Dermis microvascular lymphatic vessel endothelial cell (primary cell): ENCODE data around the gene SCN4A. TPM values are rescaled to one million over a fixed set of nuclear protein-coding genes. Genes with fewer than 3 reads are reported as not detected.
A peak's percentile ranks its signal among the peaks of the same experiment; 100 is the strongest.

Source experiments
- DNase-seq, 2 donors: peaks; one replicate each; pipeline versions ENCODE4 v3.0.0 to v3.0.0-alpha.2; 2010; ENCODE audit warnings: low read depth in 2 of 2
- total RNA-seq: library from RNA; depleted of rRNA; stranded (reverse); fragments of >200 nt; gene quantifications from 2 replicates; pipeline ENCODE4 v1.2.1, GENCODE V29; 2014

The SCN4A gene
- total RNA-seq, 1 donor from 2014 or later = 0.13 TPM

- no peak for DNase-seq
Observed at GRCh38 chr17:64002658-64003525, 30.2 kb upstream of the SCN4A start.

GRCh38 chr17:64001763-64002529 is 29.2 kb upstream of the SCN4A start:
- DNase-seq = peak in 1 of 2 donors; percentile 66

- no peak for DNase-seq
Observed at GRCh38 chr17:64001091-64001579, 28.4 kb upstream of the SCN4A start.

- DNase-seq = no peak
Observed at GRCh38 chr17:63999680-64000531, 27.2 kb upstream of the SCN4A start.

GRCh38 chr17:63998721-63999679 is 26.3 kb upstream of the SCN4A start:
- DNase-seq = no peak

GRCh38 chr17:63998050-63998720 is 25.5 kb upstream of the SCN4A start, which contains the start of gene PRR29:
Gene PRR29 (plus strand): TSS chr17:63998351. CDS start chr17:63998365, 14 bp downstream.
- peak in 1 of 2 donors; percentile 58 for DNase-seq

- no peak for DNase-seq
Observed at GRCh38 chr17:63997341-63998048, 24.8 kb upstream of the SCN4A start.

GRCh38 chr17:63996430-63997182 is 23.9 kb upstream of the SCN4A start:
- DNase-seq = no peak

GRCh38 chr17:63995626-63996025 is 22.9 kb upstream of the SCN4A start:
- DNase-seq = no peak

GRCh38 chr17:63993368-63993985 is 20.8 kb upstream of the SCN4A start:
- DNase-seq = no peak

- DNase-seq = no peak
Observed at GRCh38 chr17:63991611-63992010, 18.9 kb upstream of the SCN4A start.

- no peak for DNase-seq
Observed at GRCh38 chr17:63989622-63990345, 17.1 kb upstream of the SCN4A start.

GRCh38 chr17:63988741-63989621 is 16.3 kb upstream of the SCN4A start:
- DNase-seq = no peak

- DNase-seq = no peak
Observed at GRCh38 chr17:63988127-63988478, 15.4 kb upstream of the SCN4A start.

- DNase-seq = no peak
Observed at GRCh38 chr17:63987221-63988126, 14.8 kb upstream of the SCN4A start.
